GM19467 (cell line): ENCODE measurements around the gene KMT2D.
"Not testable (repeated sequence)": the region's sequence is repeated elsewhere in the genome, so short reads cannot be mapped to it uniquely, and the experiment has no call there.

ENCODE experiments used
- ATAC-seq: cut with Tn5 transposase; IDR thresholded peaks from one replicate; pipeline ENCODE4 v1.9.1; 2021; ENCODE audit warnings: mild to moderate bottlenecking, moderate library complexity; ENCODE audit not compliant: unreplicated experiment

The KMT2D gene

DNA sequence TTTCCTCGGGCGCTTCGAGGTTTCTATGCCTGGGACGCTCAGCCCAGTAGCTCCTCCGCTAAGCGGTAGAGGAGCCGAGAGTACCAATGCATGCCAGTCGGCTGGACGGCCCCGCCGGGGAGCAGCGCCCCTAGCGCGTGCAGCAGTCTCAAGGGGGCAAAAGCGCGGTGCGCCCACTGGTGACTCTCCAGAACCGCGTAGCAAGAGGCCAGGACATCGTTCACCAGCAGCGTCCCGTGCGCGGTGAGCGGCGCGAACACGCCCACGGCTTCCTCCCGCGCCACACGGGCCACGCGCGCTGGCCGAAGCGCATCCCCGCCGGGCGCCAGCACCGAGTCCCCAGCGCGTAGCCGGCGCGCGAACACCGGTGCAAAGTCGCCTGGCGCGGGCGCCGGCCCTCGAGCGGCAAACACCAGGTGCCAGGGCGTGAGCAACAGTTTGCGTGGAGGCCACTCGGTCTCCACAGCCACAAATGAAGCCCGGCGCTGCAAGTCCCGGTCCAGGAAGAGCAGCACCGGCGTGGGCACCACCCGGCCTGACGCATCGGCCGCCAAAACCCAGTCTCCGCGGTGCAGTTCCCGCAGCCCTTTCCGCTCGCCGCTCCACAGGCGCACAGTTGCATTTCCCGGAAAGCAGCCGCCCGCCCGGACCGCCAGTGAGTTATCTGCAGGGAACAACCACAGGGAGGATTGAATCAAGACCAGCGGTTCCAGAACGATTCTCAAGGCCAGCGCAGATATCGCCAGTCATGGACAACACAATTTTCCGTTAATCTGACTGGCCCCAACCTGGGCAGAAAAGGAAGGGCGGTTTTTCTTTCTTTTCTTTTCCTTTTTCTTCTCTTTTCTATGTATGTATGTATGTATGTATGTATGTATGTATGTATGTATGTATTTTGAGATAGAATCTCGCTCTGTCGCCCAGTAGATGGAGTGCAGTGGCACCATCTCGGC, 29.5 kb upstream of the KMT2D start:
- no peak for ATAC-seq

- ATAC-seq, result no peak
Observed at GRCh38 chr12:49088932-49089330, 28.3 kb upstream of the KMT2D start.

DNA sequence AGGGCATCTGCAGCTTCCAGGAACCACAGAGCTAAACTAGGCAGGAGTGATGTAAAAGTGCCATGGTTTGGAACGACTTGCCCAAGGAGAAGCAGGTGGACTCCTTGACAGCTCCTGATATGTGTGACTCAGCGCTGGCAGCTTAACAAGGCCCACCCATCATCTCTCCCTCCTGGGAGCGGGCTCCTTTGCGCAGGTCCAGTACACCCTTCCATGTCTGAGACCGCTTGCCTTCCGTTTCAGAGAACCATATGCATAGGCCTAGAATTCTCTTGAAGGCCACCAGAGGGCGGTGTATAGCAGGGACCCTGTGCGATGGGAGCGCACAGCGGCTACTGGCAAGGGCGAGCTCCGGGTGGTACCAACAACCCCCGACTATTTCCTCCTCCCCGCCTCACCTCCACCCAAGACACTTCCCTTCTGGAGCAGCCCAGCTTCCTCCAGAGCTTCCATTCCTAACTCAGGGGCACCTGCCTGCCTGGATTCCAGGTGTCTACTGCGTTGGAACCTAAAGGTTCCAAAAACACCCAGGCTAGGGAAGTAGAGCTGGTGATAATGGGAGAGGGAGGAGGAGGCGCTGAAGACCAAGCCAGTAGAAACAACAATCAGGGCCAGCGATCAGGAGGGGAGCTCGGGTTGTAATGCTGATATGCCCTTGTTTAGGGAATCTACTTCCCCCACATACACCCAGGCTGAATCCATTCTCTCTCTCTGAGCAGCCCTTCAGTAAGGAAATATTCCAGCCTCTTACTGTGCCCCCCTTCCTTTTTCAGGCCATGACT, 27.7 kb upstream of the KMT2D start:
- ATAC-seq, result peak; percentile 74

DNA sequence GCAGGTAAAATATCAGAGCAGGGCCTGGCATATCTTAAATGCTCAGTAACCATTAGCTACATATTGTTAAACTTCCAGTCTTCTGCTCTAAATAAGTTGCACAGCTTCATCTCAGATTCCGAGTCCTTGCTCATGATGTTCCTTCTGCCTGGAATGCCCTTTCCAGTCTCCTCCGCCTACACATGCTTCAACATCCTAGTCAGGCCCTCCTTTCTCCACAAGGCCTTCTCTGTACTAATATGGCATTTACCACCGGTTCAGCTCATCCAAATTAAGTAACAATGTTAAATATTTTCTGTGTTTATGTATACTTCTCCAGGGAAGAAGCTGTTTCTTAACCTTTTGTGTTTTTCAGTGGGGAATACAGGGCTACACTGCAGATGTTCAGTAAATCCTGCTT, 25.5 kb upstream of the KMT2D start:
- ATAC-seq, result no peak

DNA sequence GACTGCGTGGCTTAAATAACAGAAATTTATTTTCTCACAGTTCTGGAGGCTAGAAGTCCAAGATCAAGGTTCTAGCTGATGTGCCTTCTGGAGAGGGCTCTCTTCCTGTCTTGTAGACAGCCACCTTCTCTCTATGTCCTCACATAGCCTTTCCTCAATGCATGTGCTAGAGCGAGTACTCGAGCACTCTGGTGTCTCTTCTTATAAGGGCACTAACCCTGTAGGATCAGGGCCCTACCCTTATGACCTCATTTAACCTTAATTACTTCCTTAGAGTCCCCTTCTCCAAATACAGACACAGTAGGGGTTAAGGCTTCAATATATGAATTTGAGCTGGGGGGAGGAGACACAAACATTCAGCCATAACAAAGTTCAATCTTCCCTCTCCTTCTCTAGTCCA, 23.8 kb upstream of the KMT2D start:
- ATAC-seq, result no peak

DNA sequence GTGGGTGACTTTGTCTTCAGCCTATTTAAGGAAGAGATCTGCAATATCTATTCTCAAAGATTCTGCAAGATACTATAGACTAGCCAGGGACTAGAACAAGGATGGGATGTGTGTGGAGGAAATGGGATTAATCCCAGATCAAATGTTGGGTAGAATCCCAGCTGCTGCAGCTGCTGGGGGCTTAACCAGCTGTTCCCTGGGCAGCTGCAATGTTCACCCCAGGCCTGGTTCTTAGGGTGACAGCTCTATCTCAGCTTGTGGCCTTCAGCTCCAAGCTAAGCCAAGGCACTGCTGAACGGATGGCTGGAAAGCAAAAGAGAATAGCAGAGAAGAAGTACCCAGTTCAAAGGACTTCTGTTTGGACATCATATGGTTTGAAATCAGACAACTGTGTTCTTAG, 19.2 kb upstream of the KMT2D start:
- no peak for ATAC-seq

- ATAC-seq, result no peak
Observed at GRCh38 chr12:49070971-49071370, 10.4 kb upstream of the KMT2D start.

- ATAC-seq, result peak; percentile 96
Observed at GRCh38 chr12:49069507-49070346, 9.1 kb upstream of the KMT2D start, which contains the start of gene RHEBL1. TSS of gene RHEBL1 (minus strand) at chr12:49069979. CDS start at chr12:49069785, 194 bp downstream.

- no peak for ATAC-seq
Observed at GRCh38 chr12:49068879-49069506, 8.4 kb upstream of the KMT2D start.

- no peak for ATAC-seq
Observed at GRCh38 chr12:49066120-49066519, 5.5 kb upstream of the KMT2D start.

DNA sequence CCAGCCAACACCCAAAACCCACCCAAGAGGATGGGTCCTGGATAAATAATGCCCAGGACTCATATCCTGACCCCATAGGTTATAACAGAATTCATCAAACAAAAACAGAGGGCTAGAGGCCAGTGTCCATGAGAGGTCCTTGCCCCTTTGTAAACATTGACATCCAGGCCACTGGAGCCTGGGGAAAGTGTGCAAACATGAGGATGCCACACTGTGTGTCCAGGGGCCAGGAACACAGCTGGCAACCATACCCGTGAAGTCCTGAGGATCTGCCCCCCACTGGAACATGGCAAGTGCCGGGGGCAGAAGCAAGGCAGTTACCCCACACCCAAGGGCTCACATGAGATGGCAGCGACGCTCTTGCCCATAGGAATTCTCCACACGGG, 4.2 kb upstream of the KMT2D start:
- no peak for ATAC-seq

DNA sequence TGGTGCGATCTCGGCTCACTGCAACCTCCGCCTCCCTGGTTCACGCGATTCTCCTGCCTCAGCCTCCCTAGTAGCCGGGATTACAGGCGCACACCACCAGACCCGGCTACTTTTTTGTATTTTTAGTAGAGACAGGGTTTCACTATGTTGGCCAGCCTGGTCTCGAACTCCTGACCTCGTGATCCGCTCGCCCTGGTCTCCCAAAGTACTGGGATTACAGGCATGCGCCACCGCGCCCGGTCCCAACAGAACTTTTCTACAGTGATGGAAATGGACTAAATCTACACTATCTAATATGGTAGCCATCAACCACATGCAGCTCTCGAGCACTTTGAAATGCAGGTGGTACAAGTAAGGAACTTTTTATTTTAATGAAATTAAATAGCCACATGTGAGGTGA, 1.3 kb upstream of the KMT2D start:
- not testable (repeated sequence) for ATAC-seq

- ATAC-seq, result no peak
Observed at GRCh38 chr12:49061157-49061650, 610 bp upstream of the KMT2D start.

GRCh38 chr12:49059299-49060171, 1.1 kb downstream of the KMT2D start:
- ATAC-seq, result peak; percentile 12

GRCh38 chr12:49059045-49059298, 1.6 kb downstream of the KMT2D start:
- ATAC-seq, result no peak

DNA sequence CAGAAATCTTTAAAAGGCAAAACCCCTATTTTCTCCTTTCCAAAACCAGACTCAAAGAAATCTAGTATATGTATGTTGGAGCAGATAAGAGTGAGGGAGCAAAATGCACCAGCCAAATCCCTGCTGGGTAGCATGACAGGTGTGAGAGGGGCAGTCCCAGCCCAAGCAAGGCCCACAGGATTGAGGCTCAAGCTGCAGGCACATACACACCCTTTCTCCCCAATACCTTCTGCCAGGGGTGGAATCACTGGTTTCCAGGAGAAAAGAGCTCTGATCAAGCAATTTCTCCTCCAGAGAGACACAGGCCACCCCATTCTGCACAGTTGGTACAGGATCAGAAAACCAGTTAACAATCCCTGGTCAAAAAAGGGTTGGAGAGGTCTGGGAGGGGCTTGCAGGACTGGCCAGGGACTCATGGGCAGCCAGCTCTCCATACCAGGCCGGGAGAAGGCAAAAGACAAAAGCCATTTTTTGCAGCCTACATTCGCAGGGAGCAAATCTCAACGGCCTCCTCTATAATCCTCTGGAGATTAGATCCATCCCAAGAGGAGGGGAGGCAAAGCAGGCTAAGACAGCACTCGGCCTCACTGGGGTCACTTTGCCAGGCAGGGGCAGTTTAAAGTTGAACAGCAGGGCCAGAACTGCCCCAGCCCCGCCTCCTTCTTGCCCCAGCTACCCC, 2.1 kb downstream of the KMT2D start:
- ATAC-seq, result no peak

DNA sequence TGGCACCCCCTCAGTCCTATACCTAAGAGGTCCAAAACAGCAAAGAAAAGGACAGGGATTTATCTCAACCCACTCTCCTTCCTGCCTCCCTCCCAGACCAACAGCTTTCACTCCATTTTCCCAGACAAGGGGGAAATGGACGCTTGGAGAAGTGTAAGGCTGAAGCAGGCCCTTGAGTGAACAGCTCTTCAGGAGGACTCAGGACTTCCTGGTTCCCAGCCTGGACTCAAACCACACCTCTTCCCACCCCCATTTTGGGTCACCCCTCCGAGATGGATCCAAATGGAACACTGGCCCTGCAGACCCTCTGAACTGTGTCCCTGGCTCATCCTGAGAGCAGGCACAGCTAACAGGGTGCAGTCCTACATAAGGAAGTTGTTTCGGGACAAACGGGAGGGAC, 2.7 kb downstream of the KMT2D start:
- ATAC-seq, result no peak

- ATAC-seq, result peak; percentile 45
Observed at GRCh38 chr12:49055978-49056754, 4.4 kb downstream of the KMT2D start.
